GM21825 (cell line): ENCODE data around the gene CDON.
"Not testable (repeated sequence)": the region's sequence is repeated elsewhere in the genome, so short reads cannot be mapped to it uniquely, and the experiment has no call there.

Experiments used
- ATAC-seq: cut with Tn5 transposase; IDR thresholded peaks from one replicate; pipeline ENCODE4 v1.9.1; 2021; ENCODE audit warnings: mild to moderate bottlenecking, moderate library complexity; ENCODE audit not compliant: unreplicated experiment

The CDON gene

GRCh38 chr11:125930076-125930450 is 132.6 kb downstream of the CDON start:
- ATAC-seq: no peak

GRCh38 chr11:125929445-125930075 is 133.1 kb downstream of the CDON start:
- ATAC-seq: no peak

GRCh38 chr11:125926682-125927081 is 136.0 kb downstream of the CDON start:
- no peak for ATAC-seq

GRCh38 chr11:125925804-125926203 is 136.9 kb downstream of the CDON start:
- no peak for ATAC-seq

- ATAC-seq: no peak
Measured at GRCh38 chr11:125925247-125925740, 137.4 kb downstream of the CDON start.

GRCh38 chr11:125924384-125925007 is 138.2 kb downstream of the CDON start:
- no peak for ATAC-seq

GRCh38 chr11:125923633-125924032 is 139.0 kb downstream of the CDON start:
- no peak for ATAC-seq

GRCh38 chr11:125923012-125923579 is 139.6 kb downstream of the CDON start:
- ATAC-seq: peak; percentile 76

GRCh38 chr11:125922156-125922555 is 140.5 kb downstream of the CDON start:
- ATAC-seq: no peak

- no peak for ATAC-seq
Measured at GRCh38 chr11:125921042-125921441, 141.6 kb downstream of the CDON start.

- ATAC-seq: no peak
Measured at GRCh38 chr11:125918140-125918840, 144.4 kb downstream of the CDON start.

- no peak for ATAC-seq
Measured at GRCh38 chr11:125916683-125917347, 145.9 kb downstream of the CDON start.

GRCh38 chr11:125914601-125915000 is 148.1 kb downstream of the CDON start:
- ATAC-seq: not testable (repeated sequence)

GRCh38 chr11:125910226-125910849 is 152.3 kb downstream of the CDON start:
- ATAC-seq: no peak
